Measurements from ENCODE around the gene MAP3K19.
"Not testable (repeated sequence)": the region's sequence is repeated elsewhere in the genome, so short reads cannot be mapped to it uniquely, and the experiment has no call there.

The MAP3K19 gene

DNA sequence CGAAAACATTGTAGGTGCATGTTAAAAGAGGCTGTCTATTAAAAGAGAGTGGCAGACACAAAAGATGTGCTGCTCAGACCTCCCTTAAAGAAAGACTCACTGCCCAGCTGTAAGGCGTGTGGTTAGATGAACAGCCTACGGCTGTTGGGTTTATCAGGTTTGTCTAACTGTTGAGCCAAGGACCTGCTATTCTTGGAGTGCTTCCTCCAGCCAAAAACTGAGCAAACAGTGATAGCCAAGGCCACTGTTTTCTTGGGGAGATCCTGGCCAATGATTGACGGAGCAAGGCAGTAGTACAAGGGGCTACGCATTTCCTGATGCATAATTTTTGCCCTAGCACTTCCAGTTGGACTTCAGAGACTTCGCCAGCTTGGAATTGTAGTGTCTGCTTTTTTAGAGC lies 3.4 kb upstream of the MAP3K19 start:
- no peak for DNase-seq (ENCODE audit: low read depth in 3 of 3)

DNA sequence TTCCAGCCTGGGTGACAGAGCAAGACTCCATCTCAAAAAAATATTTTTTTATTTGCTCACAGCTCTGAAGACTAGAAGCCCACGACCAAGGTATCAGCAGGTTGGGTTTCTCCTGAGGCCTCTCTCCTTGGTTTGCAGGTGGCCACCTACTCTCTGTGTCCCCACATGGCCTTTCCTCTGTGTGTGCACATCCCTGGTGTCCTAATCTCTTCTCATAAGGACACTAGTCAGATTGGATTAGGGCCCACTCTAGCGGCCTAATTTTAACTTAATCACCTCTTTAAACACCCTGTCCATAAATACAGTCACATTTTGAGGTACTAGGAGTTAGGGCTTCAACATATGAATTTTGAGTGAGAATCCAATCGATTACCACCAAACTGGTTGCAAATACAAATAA lies 2.9 kb upstream of the MAP3K19 start:
- DNase-seq (ENCODE audit: low read depth in 3 of 3): no peak

DNA sequence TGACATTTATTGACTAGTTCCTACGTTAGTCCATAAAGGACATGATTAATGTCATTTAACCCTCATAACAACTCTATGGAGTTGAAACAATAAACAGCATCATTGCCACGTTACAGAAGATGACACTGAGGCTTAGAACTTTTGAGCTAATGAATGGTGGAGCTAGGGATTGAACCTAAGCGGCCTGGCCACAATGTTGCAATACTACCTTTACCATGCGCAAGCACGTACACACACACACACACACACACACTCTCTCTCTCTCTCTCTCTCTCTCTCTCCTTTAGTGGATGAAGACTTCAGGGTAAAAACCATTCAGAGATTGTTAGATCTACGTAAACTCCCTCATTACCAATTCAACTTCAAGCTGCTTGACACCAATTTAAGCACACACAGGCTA lies 875 bp upstream of the MAP3K19 start:
- DNase-seq (ENCODE audit: low read depth in 3 of 3): no peak

DNA sequence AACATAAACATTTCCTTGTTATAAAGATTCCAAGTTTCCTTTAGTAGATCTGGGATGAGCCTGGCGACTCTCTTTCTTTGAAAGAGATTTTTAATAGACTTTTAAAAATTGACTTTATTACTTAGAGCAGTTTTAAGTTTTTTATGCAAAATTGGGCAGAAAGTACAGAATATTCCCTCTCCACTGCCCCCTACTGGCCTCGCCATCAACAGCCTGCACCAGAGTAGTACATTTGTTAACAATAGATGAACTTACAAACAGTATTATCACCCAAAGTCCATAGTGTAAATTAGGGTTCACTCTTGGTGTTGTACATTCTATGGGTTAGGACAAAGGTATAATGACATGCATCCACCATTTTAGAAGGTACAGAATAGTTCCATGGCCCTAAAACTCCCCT lies 3.9 kb downstream of the MAP3K19 start:
- DNase-seq (ENCODE audit: low read depth in 3 of 3): no peak

DNA sequence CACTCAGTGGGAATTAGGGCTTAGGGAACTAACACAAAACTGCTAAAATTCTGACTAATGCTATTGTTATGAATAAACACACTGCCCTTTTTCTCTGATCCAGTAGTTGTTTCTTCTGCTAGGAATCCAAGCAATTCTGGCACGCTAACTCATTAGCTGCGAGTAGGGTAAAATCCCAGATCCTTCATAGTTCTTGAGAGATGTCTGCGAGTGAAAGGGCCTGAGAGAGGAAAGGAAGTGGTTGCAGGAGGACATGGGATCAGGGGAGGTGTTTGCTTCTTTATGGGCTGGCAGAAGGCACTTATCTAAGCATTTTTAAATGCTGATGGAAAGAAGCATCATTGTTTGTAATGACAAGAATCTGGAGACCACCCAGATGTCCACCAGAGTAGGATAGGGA lies 9.4 kb downstream of the MAP3K19 start:
- no peak for DNase-seq (ENCODE audit: low read depth in 3 of 3)

DNA sequence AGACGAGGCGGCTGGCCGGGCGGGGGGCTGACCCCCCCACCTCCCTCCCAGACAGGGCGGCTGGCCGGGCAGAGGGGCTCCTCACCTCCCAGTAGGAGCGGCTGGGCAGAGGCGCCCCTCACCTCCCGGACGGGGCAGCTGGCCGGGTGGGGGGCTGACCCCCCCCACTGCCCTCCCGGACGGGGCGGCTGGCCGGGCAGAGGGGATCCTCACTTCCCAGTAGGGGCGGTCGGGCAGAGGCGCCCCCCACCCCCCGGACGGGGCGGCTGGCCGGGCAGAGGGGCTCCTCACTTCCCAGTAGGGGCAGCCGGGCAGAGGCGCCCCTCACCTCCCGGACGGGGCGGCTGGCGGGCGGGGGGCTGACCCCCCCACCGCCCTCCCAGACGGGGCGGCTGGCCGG lies 14.0 kb downstream of the MAP3K19 start:
- DNase-seq (ENCODE audit: low read depth in 3 of 3): not testable (repeated sequence)

DNA sequence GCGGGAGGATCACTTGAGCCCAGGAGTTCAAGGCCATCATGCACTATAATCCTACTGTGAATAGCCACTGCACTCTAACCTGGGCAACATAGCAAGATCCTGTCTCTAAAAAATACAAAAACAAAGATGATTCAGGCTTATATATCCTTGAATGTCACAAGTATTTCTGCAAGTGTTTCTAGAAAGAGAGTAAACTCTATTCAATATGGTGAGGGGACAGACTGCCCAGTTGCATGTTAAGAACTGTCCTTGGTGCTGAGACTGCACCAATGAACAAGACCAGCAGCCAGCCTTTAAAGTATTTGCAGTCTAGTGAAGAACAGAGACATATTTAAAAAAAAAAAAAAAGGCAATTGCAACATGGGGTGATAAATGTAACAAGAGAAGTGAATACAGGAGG lies 16.4 kb downstream of the MAP3K19 start:
- no peak for DNase-seq (ENCODE audit: low read depth in 3 of 3)

DNA sequence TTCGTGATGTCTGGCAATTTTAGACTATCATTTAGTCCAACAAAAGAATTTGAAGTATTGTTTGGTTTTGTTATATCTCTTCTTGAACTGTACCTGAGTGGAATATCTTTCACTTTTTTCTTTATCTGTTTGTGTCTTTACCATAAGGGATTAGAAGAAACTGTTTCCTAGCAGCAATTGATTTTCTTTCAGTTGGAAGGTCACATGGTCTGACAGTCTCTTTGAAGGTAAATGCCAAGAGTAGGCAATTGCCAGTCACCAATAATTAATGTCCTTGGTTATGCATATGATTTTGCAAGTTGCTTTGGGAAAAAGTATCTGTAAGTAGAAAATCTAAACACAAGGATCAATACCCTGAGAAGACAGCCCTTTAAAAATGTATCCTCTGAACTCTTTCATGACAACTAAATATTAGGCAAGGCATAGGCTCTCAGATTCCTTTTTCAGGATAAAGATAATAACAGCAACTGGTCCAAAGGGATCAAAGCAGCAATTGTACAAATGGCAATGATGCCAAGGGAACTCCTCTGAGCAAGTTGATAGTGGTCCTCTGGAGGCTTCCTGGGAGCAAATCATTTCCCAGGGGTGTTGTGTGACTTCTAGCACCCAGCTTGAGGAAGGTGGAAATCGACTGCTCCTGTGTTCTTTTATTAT lies 17.6 kb downstream of the MAP3K19 start:
- DNase-seq (ENCODE audit: low read depth in 3 of 3): no peak

DNA sequence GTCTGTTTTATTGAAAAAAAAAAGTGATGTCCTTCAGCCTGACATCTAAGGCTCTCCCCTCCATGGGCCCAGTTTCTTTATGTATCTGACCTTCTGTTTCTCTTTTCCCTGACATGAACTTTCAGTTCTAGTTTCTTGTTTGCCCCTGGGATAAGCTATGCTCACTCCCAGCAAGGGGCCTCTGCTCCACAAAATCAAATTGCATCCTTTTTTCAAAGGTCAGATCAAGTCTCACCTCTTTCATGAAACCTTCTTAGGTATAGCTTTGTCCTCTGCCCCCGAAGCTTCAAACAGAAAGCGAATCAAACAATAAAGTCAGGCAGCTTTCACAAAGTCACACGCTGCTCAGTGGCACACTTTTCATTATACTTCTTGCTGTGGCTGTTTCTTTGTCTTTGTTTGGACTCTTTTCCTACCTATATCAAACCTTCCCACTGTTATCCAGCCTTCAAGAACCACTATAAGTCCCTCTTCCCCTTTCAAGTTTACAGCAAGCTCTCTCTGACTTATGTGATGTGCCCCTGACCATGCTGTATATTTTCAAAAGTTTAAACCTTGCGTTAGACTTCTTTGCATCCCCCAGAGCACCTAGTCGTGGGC lies 23.3 kb downstream of the MAP3K19 start:
- DNase-seq (ENCODE audit: low read depth in 3 of 3): no peak

DNA sequence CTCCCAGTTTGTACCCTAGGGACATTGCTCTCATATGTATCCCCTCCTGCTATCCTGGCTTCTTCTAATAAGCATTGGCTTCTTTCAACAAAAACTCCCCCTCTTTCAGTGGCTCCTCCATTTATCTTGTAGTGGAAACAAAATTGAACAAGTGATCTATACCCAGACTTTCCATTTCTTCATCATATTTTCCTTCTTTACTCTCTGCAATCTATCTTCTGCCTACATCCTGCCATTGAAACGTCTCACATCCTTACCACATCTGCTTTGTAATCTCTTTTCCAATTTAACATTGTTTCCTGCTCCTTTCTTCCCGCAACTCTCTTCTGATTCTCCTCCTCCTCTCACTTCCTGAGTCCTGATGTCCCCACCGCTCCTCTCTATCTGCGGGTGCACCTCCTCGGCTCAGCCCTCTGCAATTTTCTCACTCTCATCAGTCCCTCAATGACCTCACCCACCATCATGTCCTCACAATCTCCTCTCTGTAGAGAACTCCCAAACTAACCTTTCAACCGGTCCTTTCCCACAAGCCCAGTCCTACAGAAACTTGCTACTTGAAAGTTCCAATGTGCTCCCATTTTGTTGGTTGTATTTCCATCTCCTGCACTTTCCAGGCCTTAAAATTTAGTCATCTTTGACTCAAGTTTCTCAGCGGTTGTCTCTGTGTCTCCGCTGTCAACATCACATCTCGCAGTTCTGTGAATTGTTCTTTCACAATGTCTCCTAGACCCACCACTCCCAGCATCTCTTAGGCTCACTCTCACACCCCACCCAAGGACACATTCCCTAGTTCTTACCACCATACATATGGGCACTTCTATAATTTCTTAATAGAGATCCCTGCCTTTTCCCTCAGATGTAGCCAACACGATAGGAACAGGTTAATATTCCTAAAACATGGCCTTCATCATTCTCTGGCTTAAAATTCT lies 24.0 kb downstream of the MAP3K19 start:
- no peak for DNase-seq (ENCODE audit: low read depth in 3 of 3)

DNA sequence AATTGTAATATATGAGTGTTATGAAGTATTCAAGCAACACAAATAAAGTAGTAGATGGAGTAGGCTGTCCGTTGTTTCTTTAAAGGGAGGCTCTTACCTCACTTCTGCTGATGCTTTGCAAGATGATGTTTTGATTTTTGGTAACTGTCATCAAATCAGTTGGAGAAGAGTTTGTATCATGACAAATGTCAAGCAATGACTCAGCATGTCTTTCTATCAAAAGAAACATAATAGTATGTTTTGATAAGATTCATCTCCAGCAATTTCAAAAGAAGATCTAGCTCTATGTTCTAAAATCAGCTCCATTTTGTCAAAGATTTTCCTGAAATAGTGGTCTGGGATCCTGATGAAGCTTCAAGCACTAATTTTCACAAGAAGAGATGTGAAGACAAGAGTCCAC lies 25.6 kb downstream of the MAP3K19 start:
- no peak for DNase-seq (ENCODE audit: low read depth in 3 of 3)

DNA sequence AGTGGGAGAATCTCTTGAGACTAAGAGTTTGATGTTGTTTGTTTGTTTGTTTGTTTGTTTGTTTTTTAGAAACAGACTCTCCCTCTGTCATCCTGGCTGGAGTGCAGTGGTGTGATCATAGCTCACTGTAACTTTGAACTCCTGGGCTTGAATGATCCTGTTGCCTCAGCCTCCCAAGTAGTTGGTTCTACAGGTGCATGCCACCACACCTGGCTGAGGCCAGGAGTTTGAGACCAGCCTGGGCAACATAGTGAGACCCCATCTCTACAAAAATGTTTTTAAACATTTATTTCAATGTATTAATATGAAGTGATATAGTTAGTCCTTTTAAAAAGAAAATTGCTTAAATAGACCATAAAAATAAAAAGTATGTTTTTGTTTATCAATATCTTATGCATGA lies 35.6 kb downstream of the MAP3K19 start:
- DNase-seq (ENCODE audit: low read depth in 3 of 3): no peak

DNA sequence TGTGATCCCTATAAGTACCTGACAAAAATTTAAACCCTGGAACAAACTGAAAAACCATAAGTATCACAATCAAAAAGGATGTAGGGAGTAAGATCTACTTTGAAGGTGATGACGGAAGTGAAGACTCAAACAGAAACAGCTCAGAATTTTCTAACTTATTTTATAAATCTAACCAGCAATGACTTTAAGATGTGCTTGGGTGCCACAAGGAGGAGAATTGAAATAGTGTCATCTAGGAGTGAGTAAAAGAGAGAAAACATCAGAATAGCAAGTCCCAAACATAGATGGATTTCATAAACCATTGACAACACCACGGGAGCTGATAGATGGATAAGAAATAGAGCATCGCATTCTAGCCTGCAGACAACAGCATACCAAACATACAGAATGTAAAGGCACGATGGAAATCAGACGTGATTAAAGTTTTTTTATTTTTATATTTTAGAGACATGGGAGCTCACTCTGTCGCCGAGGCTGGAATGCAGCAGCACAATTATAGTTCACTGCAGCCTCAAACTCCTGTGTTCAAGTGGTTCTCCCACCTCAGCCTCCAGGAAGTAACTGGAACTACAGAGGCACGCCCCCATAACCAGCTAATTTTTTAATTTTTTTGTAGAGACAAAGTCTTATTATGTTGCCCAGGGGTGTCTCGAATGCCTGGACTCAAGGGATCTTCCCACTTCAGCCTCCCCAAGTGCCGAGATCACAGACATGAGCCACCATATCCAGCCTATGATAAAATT lies 36.9 kb downstream of the MAP3K19 start:
- DNase-seq (ENCODE audit: low read depth in 3 of 3): no peak

DNA sequence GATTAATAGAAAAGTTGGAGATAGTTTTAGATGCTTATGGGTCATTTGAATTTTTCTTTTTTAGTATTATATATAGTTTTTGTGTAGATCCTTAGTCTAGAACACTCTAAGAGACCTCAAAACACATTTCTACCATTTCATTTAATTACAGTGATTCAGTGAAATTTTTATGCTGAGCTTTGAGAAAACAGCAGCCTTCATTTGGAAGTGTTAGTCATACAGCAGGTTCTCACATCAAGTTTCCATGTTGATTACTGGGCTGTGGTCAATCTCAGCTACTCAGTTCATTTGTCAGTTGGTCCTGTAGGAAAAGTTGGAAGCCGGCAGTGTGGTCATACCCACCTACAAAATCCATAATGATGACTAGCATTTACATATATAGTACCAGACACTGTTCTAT lies 37.9 kb downstream of the MAP3K19 start:
- DNase-seq (ENCODE audit: low read depth in 3 of 3): no peak

DNA sequence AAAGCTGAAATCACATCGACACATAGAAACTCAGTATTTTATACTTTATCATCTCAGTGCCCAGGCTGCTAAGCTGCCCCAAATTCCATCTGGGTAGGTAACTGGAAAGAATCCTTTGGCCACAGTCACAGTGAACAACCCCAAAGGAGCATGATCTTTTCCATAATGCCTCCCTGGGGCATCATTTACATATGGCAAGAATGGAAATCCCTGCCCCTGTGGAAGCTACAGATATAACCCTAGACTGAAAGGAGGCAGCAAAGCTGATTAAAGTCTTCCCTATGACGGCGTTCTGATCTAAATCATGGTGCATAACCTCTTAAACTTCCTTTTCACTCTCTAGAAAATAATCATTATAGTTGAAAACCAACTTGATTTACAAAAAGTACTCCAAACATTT lies 41.5 kb downstream of the MAP3K19 start:
- DNase-seq (ENCODE audit: low read depth in 3 of 3): no peak

DNA sequence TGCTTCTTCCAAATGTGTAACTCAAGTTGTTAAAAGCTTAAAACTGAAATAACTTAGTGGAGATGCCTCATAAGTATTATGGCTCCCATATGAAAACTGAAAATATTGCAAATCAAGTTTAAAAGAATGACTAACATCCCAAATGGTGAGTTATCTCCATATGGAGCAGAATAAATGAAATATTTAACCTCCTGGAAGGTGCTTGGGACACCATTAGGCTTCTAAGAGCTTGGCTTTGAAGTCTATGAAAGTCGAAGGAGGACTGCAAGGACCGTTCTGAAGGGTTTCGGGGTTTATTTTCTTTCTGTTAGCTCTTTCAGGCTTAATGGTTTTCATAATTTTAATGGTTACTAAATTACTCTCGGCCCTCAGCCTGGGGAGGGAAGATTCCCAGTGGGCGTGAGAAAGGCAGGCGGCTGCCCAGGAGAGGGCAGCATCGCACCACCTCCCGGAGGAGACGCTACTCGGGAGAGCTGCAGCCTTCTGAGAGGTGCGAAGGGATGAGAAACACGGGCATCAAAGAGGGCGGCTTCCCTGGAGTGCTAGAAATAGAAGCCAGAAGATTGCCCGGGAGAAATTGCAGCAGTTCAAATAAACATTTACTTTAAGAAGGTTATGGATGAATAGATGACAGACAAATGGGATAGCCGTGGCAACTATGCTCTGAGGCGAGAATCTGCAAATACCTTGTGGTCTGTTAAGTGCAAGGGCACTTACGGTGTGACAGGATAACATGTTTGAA lies 43.1 kb downstream of the MAP3K19 start:
- DNase-seq (ENCODE audit: low read depth in 3 of 3): peak; percentile 48 to 56 (median 50)

DNA sequence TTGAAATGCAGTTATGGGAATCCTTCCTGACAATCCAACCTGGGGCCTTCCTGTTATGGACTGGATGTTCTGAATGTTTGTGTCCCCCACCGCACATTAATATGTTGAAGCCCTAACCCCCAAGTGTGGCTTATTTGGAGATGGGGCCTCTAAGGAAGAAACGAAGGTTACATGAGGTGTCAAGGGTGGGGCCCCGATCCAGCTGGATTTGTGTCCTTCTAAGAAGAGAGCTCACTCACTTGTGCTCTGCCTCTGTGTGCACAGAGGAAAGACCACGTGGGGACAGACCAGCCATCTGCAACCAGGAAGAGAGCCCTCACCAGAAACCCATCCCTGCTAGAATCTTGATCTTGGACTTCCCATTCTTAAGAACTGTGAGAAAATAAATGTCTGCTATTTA lies 44.4 kb downstream of the MAP3K19 start:
- no peak for DNase-seq (ENCODE audit: low read depth in 3 of 3)

DNA sequence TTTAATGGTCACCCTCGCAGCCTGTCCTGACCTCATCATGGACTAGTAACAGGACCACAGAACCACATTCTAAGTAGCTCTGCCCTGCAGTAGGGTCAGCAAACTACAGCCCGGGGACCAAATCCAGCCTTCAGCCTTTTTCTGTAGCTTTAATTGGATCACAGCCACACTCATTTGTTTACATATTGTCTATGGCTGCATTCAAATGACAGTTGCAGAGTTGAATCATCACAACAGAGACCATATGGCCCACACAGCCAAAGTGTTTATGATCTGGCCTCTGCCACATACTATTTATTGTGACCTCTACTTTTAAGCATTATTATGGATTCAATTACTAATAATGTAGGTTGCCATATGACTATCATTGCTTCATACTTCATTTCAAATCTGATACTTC lies 47.7 kb downstream of the MAP3K19 start:
- no peak for DNase-seq (ENCODE audit: low read depth in 3 of 3)

DNA sequence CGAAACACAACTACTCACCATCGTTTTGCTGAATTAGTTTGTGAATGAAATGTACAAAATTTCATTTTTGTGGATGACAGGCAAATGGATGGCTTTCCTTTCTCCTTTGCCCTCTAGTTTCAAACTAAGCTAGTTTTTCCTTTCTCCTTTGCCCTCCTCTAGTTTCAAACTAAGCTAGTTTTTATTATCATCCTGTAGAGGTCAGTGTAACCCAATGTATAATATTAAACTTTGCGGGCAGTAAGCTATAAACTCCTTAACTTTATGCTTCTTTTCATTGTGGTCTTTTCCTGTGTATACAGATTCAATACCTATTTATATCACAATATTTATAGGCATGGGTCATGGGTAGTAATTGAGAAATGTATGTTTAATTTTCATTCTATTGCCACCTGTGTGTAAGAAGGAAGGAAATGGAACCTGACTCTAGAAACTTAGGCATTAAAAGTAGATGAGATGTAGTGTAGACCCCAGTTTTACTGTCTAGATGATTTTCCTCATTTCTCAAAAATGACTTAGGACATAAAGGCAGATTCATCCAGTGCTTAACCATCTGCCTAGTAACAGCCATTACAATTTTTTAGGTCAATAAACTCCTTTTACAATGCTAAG lies 58.1 kb downstream of the MAP3K19 start:
- DNase-seq (ENCODE audit: low read depth in 3 of 3): no peak

DNA sequence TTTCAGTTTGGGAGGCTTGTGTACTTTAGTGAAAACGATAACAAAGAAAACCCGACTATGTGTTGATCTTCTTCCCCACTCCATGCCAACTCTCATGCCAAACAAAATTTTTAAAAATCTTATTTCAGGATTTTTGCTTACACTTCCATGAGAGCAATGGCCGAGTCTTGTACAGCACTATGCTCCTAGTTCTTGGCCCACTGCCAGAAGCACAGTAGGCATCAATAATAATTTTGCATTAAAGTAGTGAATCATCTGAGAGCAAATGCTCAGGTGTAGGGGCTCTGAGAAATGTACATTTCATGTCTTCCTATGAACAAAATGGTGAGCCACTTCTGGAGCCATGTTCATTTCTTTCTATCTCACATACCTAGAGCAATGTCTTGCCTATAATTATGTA lies 62.2 kb downstream of the MAP3K19 start:
- no peak for DNase-seq (ENCODE audit: low read depth in 3 of 3)

DNA sequence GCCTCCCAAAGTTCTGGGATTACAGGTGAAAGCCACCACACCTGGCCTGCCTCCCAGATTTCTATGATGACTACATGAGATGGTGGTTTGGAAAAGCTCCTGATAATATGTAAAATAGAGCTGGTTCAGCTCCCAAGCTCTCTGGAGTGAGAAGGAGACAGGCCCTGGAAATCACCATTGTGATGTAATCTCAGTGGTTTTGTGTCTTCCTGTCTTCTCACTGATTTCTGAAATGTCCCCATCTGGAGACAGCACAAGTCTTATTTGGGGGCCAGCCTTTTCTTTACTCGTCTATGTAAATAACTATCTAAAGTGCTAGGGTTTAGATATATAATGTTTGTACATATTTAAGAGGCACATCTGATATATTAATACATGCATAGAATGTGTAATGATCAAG lies 64.6 kb downstream of the MAP3K19 start:
- DNase-seq (ENCODE audit: low read depth in 3 of 3): no peak

All from stimulated activated CD4-positive, alpha-beta T cell treated with anti-CD3 and anti-CD28 coated beads, TNF-alpha, amount 100 ng/mL, for 4 hours (primary cell).